GM12873 (cell line): ENCODE measurements around the gene FHOD3.

Experiments used
- CTCF ChIP-seq: IDR thresholded peaks from 2 replicates; pipeline ENCODE4 v1.5.1; 2012; ENCODE audit warnings: low read depth, mild to moderate bottlenecking, moderate library complexity, low read length, control low read depth; ENCODE audit not compliant: insufficient read depth; ENCODE audit errors: missing control alignments

Gene FHOD3

GRCh38 chr18:36493349-36494159 is 196.0 kb downstream of the FHOD3 start:
- no peak for TF ChIP-seq CTCF

GRCh38 chr18:36494160-36494437 is 196.6 kb downstream of the FHOD3 start:
- TF ChIP-seq CTCF = no peak

- no peak for TF ChIP-seq CTCF
Observed at GRCh38 chr18:36496022-36496421, 198.5 kb downstream of the FHOD3 start.

- no peak for TF ChIP-seq CTCF
Observed at GRCh38 chr18:36499938-36500337, 202.4 kb downstream of the FHOD3 start.

- TF ChIP-seq CTCF = no peak
Observed at GRCh38 chr18:36501100-36501499, 203.6 kb downstream of the FHOD3 start.

DNA sequence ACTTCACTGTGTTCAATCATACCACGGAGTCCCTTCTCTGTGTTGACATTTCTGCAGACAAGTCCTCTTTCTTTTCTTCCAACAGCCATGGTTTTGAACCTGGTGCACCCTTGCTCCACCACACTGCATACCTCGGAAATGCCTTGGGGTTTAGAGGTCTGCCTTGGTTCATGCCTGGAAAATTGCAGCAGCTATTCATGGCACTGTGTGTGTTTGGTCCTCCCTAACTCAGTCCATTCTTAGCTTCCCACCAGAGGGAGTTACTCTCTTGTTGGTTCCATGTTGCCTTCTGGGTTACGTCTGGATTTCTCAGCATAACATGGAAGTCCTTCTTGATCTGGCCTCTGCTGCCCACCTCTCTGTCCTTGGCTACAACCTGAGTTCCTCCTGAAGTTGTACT is 206.0 kb downstream of the FHOD3 start:
- no peak for TF ChIP-seq CTCF

DNA sequence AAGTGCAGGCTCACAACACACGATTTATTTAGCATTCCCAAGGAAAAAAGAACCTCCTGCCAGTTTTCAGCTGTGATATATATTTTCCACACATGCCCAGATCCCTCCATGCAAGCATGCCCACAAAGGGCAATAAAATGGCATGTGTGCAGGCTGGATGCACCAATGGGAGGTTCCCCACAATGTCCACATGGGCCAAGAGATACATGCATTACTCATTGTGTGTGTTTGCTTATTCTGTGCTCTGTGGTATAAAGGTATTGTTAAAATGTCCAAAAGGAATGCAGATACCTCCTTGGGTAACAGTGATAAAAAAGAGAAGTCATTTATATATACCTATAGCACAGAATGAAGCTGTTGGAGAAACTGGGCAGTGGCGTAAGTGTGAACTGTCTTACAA is 207.4 kb downstream of the FHOD3 start:
- no peak for TF ChIP-seq CTCF
